Measurements from ENCODE around the gene OR5AL1.
A peak's percentile ranks its signal among the peaks of the same experiment; 100 is the strongest.
"Not testable (repeated sequence)": the region's sequence is repeated elsewhere in the genome, so short reads cannot be mapped to it uniquely, and the experiment has no call there.

Gene OR5AL1

GRCh38 chr11:56412396-56412795 lies at the start of gene OR5AL1:
Gene OR5AL1 (plus strand): TSS chr11:56412696.
- no peak for DNase-seq

GRCh38 chr11:56375324-56375723 lies 37.2 kb upstream of the OR5AL1 start, which contains the start of gene OR8U1:
Gene OR8U1 (plus strand): TSS chr11:56375624. CDS start chr11:56375624, 0 bp downstream.
- no peak for DNase-seq

GRCh38 chr11:56380120-56380519 lies 32.4 kb upstream of the OR5AL1 start:
- no peak for DNase-seq

- no peak for DNase-seq
Observed at GRCh38 chr11:56394381-56394780, 18.1 kb upstream of the OR5AL1 start.

GRCh38 chr11:56396047-56396446 lies 16.4 kb upstream of the OR5AL1 start:
- DNase-seq, result peak in 1 of 2 experiments; percentile 2

- not testable (repeated sequence) for DNase-seq
Observed at GRCh38 chr11:56401858-56402461, 10.5 kb upstream of the OR5AL1 start.

GRCh38 chr11:56404393-56404792 lies 8.1 kb upstream of the OR5AL1 start:
- no peak for DNase-seq

GRCh38 chr11:56410801-56411200 lies 1.7 kb upstream of the OR5AL1 start:
- DNase-seq, result no peak

- DNase-seq, result no peak
Observed at GRCh38 chr11:56453521-56453920, 41.0 kb downstream of the OR5AL1 start.

GRCh38 chr11:56457076-56457475 lies 44.6 kb downstream of the OR5AL1 start:
- no peak for DNase-seq

Measured in Kasumi-1 (cell line).